Measurements from ENCODE around the gene KRTAP1-5. TPM values are rescaled to one million over a fixed set of nuclear protein-coding genes. Genes with fewer than 3 reads are reported as not detected.

Gene KRTAP1-5
- total RNA-seq, 1 donor from 2014 or later, result not detected

DNA sequence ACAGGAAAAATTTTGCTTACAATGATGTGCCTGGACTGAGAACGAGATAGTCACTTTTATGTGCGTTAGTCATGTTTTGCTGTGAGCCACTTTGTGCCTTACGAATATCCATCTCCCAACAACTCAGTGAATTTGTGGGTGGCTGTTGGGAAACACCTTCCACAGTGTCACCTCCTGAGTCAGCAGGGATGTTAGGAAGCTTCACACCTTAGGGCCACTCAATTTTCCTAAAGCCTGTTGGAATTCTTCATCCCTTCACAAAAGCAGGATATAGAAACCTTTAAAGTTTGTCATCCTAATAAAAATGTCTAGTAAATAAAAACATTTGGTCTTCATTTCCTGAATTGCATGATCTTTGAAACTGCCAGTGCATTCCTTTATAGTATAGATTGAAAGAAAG, 13.8 kb downstream of the KRTAP1-5 start:
- Mint-ChIP-seq H3K4me1 (no peaks in the 10 kb centered on the region), H3K9me3 (no peaks in the 10 kb centered on the region), H3K4me3 (no peak overlapping the region), H3K36me3 (ENCODE audit: low read depth) (no peaks in the 10 kb centered on the region), H3K27ac (no peak overlapping the region), H3K27me3 (peaks cover 7% of the 10 kb centered on the region)
- CTCF ChIA-PET, result no interaction called here
- TF ChIP-seq, protein P1, sequence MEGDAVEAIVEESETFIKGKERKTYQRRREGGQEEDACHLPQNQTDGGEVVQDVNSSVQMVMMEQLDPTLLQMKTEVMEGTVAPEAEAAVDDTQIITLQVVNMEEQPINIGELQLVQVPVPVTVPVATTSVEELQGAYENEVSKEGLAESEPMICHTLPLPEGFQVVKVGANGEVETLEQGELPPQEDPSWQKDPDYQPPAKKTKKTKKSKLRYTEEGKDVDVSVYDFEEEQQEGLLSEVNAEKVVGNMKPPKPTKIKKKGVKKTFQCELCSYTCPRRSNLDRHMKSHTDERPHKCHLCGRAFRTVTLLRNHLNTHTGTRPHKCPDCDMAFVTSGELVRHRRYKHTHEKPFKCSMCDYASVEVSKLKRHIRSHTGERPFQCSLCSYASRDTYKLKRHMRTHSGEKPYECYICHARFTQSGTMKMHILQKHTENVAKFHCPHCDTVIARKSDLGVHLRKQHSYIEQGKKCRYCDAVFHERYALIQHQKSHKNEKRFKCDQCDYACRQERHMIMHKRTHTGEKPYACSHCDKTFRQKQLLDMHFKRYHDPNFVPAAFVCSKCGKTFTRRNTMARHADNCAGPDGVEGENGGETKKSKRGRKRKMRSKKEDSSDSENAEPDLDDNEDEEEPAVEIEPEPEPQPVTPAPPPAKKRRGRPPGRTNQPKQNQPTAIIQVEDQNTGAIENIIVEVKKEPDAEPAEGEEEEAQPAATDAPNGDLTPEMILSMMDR (IDR thresholded peaks at IDR 0.05), result no peak
- intact Hi-C loops (cut with micrococcal nuclease), result no loop called here
- DNase-seq (no peak), ATAC-seq (ENCODE audit: low read depth) (no peak)
- POLR2A ChIA-PET, result no interaction called here

DNA sequence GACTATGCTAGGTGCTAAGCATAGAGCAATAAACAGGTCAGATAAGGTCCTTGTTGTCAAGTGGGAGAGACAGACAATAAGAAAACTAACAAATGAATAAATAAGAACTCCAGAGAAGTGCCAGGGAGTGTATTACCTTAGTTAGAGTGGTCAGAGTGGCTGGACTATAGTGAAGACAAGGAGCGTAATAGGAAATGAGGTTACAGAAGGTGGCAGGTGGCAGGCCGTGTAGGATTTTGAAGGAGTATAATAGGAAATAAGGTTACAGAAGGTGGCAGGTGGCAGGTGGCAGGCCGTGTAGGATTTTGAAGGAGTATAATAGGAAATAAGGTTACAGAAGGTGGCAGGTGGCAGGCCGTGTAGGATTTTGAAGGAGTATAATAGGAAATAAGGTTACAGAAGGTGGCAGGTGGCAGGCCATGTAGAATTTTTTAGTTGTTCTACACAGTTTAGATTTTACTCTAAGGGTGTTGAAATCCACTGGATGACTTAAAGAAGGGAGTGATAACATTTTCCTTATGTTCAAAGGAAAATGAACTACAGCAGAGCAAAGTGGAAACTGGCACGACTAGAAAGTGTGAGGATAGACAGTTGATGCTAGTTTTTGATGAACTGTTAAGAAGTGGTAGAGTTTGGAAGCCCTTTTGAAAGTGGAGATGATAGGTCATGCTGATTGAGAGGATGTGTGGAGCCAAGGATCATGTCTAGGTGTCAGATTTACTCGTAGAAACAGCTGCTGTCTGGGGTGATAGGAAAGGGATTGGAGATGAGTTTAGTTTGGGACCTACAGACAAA, 14.5 kb downstream of the KRTAP1-5 start:
- TF ChIP-seq, protein P1 (IDR thresholded peaks at IDR 0.05), result no peak
- intact Hi-C loops (cut with micrococcal nuclease), result no loop called here
- H3K4me1 Mint-ChIP-seq, result no peaks in the 10 kb centered on the region
- H3K27me3 Mint-ChIP-seq, result peaks cover 5% of the 10 kb centered on the region
- H3K4me3 Mint-ChIP-seq, result no peak overlapping the region
- ATAC-seq (ENCODE audit: low read depth) (no peak), DNase-seq (no peak)
- ChIA-PET CTCF (no interaction called here), POLR2A (no interaction called here)
- H3K9me3 Mint-ChIP-seq, result no peaks in the 10 kb centered on the region
- no peak overlapping the region for H3K27ac Mint-ChIP-seq
- no peaks in the 10 kb centered on the region for H3K36me3 Mint-ChIP-seq (ENCODE audit: low read depth)

DNA sequence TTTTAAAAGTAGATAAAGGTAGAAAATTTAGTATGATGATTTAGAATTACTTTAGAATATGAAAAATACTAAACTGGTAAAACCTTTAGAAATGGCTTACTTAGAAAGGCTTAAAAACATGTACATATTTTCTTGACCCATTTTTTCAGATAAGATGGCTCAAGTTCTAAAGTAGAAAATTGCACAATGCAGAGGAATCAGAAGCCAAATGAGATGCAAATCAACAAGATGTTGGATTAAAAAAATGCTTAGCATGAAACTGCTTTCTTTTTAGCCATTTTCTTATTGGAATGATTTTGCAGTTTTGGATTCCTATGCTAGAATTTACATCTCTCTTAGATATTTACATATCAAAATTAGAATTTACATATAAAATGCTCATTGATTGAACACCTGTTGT, 16.6 kb downstream of the KRTAP1-5 start:
- ATAC-seq (ENCODE audit: low read depth) (no peak), DNase-seq (no peak)
- no peak overlapping the region for H3K4me3 Mint-ChIP-seq
- H3K27ac Mint-ChIP-seq, result no peak overlapping the region
- TF ChIP-seq, protein P1 (IDR thresholded peaks at IDR 0.05), result no peak
- H3K4me1 Mint-ChIP-seq, result no peaks in the 10 kb centered on the region
- no peaks in the 10 kb centered on the region for H3K9me3 Mint-ChIP-seq
- intact Hi-C loops (cut with micrococcal nuclease), result no loop called here
- ChIA-PET POLR2A (no interaction called here), CTCF (no interaction called here)
- no peaks in the 10 kb centered on the region for H3K36me3 Mint-ChIP-seq (ENCODE audit: low read depth)
- H3K27me3 Mint-ChIP-seq, result peaks cover 9% of the 10 kb centered on the region

DNA sequence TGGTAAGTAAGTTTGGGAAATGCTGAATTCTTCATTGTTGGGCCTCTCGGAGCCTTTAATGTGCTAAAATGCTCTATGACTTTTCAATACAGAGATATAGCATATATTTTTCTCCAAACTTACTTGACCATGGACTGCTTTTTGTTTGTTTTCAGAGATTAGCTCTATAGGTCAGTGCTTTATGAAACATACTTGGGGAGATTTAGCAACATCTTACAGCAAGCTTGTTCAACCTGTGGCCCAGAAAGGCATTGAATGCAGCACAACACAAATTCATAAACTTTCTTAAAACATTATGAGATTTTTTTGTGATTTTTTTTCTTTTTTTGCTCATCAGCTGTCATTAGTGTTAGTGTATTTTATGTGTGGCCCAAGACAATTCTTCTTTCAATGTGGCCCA, 17.1 kb downstream of the KRTAP1-5 start:
- intact Hi-C loops (cut with micrococcal nuclease), result no loop called here
- H3K4me3 Mint-ChIP-seq, result no peak overlapping the region
- ChIA-PET CTCF (no interaction called here), POLR2A (no interaction called here)
- H3K9me3 Mint-ChIP-seq, result no peaks in the 10 kb centered on the region
- DNase-seq, result no peak
- H3K27ac Mint-ChIP-seq, result no peak overlapping the region
- no peak for ATAC-seq (ENCODE audit: low read depth)
- TF ChIP-seq, protein P1 (IDR thresholded peaks at IDR 0.05), result no peak
- no peaks in the 10 kb centered on the region for H3K4me1 Mint-ChIP-seq
- no peaks in the 10 kb centered on the region for H3K36me3 Mint-ChIP-seq (ENCODE audit: low read depth)
- H3K27me3 Mint-ChIP-seq, result peaks cover 9% of the 10 kb centered on the region

DNA sequence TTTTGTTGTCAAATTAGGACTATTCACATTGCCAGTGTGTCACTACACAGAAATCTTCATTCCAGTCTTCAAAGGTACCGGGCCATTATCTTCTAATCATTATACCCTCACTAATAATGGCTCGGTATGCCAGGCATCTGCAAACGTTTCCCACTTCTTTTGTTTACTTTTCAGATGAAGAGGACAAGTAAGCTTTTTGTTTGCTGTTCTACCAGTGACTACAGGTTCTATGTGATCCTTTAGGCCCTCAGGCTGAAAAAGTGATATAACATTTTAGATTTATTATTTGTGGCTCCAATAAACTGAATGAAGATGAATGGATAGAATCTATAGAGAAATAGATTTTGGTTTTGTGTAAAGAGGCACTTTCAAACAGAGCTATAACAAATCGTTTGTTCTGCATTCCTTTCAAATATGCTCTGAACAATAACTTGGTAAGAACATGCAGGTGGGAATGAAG, 17.7 kb downstream of the KRTAP1-5 start:
- no peak overlapping the region for H3K4me3 Mint-ChIP-seq
- CTCF ChIA-PET, result no interaction called here
- peaks cover 12% of the 10 kb centered on the region for H3K27me3 Mint-ChIP-seq
- no peaks in the 10 kb centered on the region for H3K4me1 Mint-ChIP-seq
- no peak overlapping the region for H3K27ac Mint-ChIP-seq
- no peak for ATAC-seq (ENCODE audit: low read depth)
- DNase-seq, result no peak
- POLR2A ChIA-PET, result no interaction called here
- intact Hi-C loops (cut with micrococcal nuclease), result no loop called here
- TF ChIP-seq, protein P1 (IDR thresholded peaks at IDR 0.05), result no peak
- no peaks in the 10 kb centered on the region for H3K9me3 Mint-ChIP-seq
- H3K36me3 Mint-ChIP-seq (ENCODE audit: low read depth), result no peaks in the 10 kb centered on the region
